ENCODE data around the gene DBI. TPM values are rescaled to one million over a fixed set of nuclear protein-coding genes. Genes with fewer than 3 reads are reported as not detected.

The DBI gene
- total RNA-seq, 1 donor from 2014 or later = 176 TPM

- intact Hi-C loops (cut with DNase I) = no loop called here
These were observed 2.0 kb upstream of the DBI start for GRCh38 chr2:119364798-119365197.

GRCh38 chr2:119365436-119365835 is 1.3 kb upstream of the DBI start:
- no peaks in the 10 kb centered on the region for H3K27me3 ChIP-seq
- peaks cover 33% of the 10 kb centered on the region for H3K4me1 ChIP-seq
- TF ChIP-seq CTCF (IDR thresholded peaks at IDR 0.05) = no peak
- H3K9me3 ChIP-seq = no peaks in the 10 kb centered on the region
- ATAC-seq (no peak), DNase-seq (no peak)
- peaks cover 23% of the 10 kb centered on the region for H3K36me3 ChIP-seq
- intact Hi-C loops (cut with DNase I) = no loop called here
- no peak overlapping the region for H3K27ac ChIP-seq
- H3K4me3 ChIP-seq = peak overlapping the region; percentile 72

More at GRCh38 chr2:119364798-119365197, 2.0 kb upstream of the DBI start:
- Histone ChIP-seq H3K4me3 (no peak overlapping the region), H3K27ac (no peak overlapping the region), H3K27me3 (no peaks in the 10 kb centered on the region), H3K9me3 (no peaks in the 10 kb centered on the region), H3K36me3 (peaks cover 16% of the 10 kb centered on the region), H3K4me1 (peaks cover 32% of the 10 kb centered on the region)
- no peak for DNase-seq
- no peak for ATAC-seq
- no peak for TF ChIP-seq CTCF (IDR thresholded peaks at IDR 0.05)

GRCh38 chr2:119366161-119366648 is 572 bp upstream of the DBI start:
- no peak for DNase-seq
- Histone ChIP-seq H3K4me1 (peaks cover 33% of the 10 kb centered on the region), H3K36me3 (peaks cover 31% of the 10 kb centered on the region), H3K27me3 (no peaks in the 10 kb centered on the region), H3K4me3 (peak overlapping the region; percentile 72), H3K27ac (peak overlapping the region; percentile 96), H3K9me3 (no peaks in the 10 kb centered on the region)
- TF ChIP-seq CTCF (IDR thresholded peaks at IDR 0.05) = no peak
- intact Hi-C loops (cut with DNase I) = no loop called here
- ATAC-seq = peak; percentile 0

- intact Hi-C loops (cut with DNase I) = no loop called here
- ATAC-seq (peak; percentile 67), DNase-seq (peak; percentile 85)
- Histone ChIP-seq H3K36me3 (peaks cover 44% of the 10 kb centered on the region), H3K4me1 (peaks cover 30% of the 10 kb centered on the region), H3K27ac (peak overlapping the region; percentile 96), H3K27me3 (no peaks in the 10 kb centered on the region), H3K9me3 (no peaks in the 10 kb centered on the region), H3K4me3 (peak overlapping the region; percentile 72)
- TF ChIP-seq CTCF (IDR thresholded peaks at IDR 0.05) = no peak
These were observed 809 bp downstream of the DBI start for GRCh38 chr2:119367472-119368099.

GRCh38 chr2:119369845-119370244 is 3.1 kb downstream of the DBI start:
- ATAC-seq = no peak
- intact Hi-C loops (cut with DNase I) = no loop called here
- no peak for DNase-seq
- Histone ChIP-seq H3K27ac (no peak overlapping the region), H3K36me3 (peaks cover 60% of the 10 kb centered on the region), H3K9me3 (no peaks in the 10 kb centered on the region), H3K27me3 (no peaks in the 10 kb centered on the region), H3K4me1 (peaks cover 27% of the 10 kb centered on the region), H3K4me3 (no peak overlapping the region)
- no peak for TF ChIP-seq CTCF (IDR thresholded peaks at IDR 0.05)
